SK-N-MC (cell line): ENCODE data around the gene KCNJ8.

ENCODE experiments used
- DNase-seq: peaks from one replicate; pipeline ENCODE4 v3.0.0-alpha.2; 2011; ENCODE audit warnings: low read depth, low spot score
- H3K27ac ChIP-seq: fragments of 200-600 bp; sonication (generic); 2 replicates; pipeline ENCODE4 v1.5.1; 2016; ENCODE audit warnings: mixed run types
- H3K36me3 ChIP-seq: fragments of 200-600 bp; sonication (generic); 2 replicates; pipeline ENCODE4 v1.6.1; 2017; ENCODE audit warnings: antibody characterized with exemption, low read length, mixed read lengths; ENCODE audit not compliant: insufficient read depth
- H3K4me3 ChIP-seq: fragments of 200-600 bp; sonication (generic); 2 replicates; pipeline ENCODE4 v1.5.1; 2016
- H3K9ac ChIP-seq: fragments of 200-600 bp; sonication (generic); 2 replicates; pipeline ENCODE4 v1.8.0; 2017; ENCODE audit warnings: mixed run types, mixed read lengths; ENCODE audit not compliant: insufficient read length
- H3K9me3 ChIP-seq: fragments of 200-600 bp; sonication (generic); 2 replicates; pipeline ENCODE4 v1.6.1; 2017; ENCODE audit warnings: low read depth, mild to moderate bottlenecking, antibody characterized with exemption, low read length, moderate library complexity, mixed read lengths
- EZH2 ChIP-seq: fragments of 200-600 bp; sonication (generic); IDR thresholded peaks from one replicate; pipeline ENCODE4 v1.6.1; 2017; ENCODE audit warnings: antibody characterized with exemption
- FOXP2 ChIP-seq: optimal IDR thresholded peaks from 2 replicates; pipeline ENCODE3; 2011; ENCODE audit warnings: mild to moderate bottlenecking, moderate library complexity; ENCODE audit not compliant: insufficient read depth; ENCODE audit errors: extremely low read length, control extremely low read depth
- POLR2AphosphoS5 ChIP-seq: IDR thresholded peaks from 2 replicates; pipeline ENCODE4 v1.6.1; 2012; ENCODE audit warnings: mild to moderate bottlenecking, low read depth, low read length, borderline replicate concordance

The KCNJ8 gene

GRCh38 chr12:21771311-21771710, 3.2 kb downstream of the KCNJ8 start:
- Histone ChIP-seq H3K36me3 (no peaks in the 10 kb centered on the region), H3K4me3 (no peak overlapping the region), H3K27ac (no peak overlapping the region), H3K9ac (no peak overlapping the region), H3K9me3 (no peaks in the 10 kb centered on the region)
- TF ChIP-seq POLR2AphosphoS5 (no peak), FOXP2 (no peak), EZH2 (no peak)
- no peak for DNase-seq

- no peak for TF ChIP-seq EZH2
- no peak for TF ChIP-seq POLR2AphosphoS5
- TF ChIP-seq FOXP2, result no peak
- Histone ChIP-seq H3K9me3 (no peaks in the 10 kb centered on the region), H3K27ac (no peak overlapping the region), H3K9ac (no peak overlapping the region), H3K36me3 (no peaks in the 10 kb centered on the region), H3K4me3 (no peak overlapping the region)
- no peak for DNase-seq
Observed at GRCh38 chr12:21769307-21769706, 5.2 kb downstream of the KCNJ8 start.

GRCh38 chr12:21766403-21766802, 8.1 kb downstream of the KCNJ8 start:
- Histone ChIP-seq H3K9me3 (no peaks in the 10 kb centered on the region), H3K27ac (no peak overlapping the region), H3K36me3 (no peaks in the 10 kb centered on the region), H3K9ac (no peak overlapping the region), H3K4me3 (no peak overlapping the region)
- TF ChIP-seq FOXP2 (no peak), POLR2AphosphoS5 (no peak), EZH2 (no peak)
- no peak for DNase-seq

GRCh38 chr12:21764950-21765349, 9.6 kb downstream of the KCNJ8 start:
- TF ChIP-seq FOXP2 (no peak), POLR2AphosphoS5 (no peak), EZH2 (no peak)
- H3K4me3 ChIP-seq, result no peak overlapping the region
- H3K27ac ChIP-seq, result no peak overlapping the region
- no peak for DNase-seq
- no peak overlapping the region for H3K9ac ChIP-seq
- no peaks in the 10 kb centered on the region for H3K36me3 ChIP-seq
- no peaks in the 10 kb centered on the region for H3K9me3 ChIP-seq

GRCh38 chr12:21764065-21764464, 10.4 kb downstream of the KCNJ8 start:
- TF ChIP-seq POLR2AphosphoS5, result no peak
- no peak for TF ChIP-seq FOXP2
- TF ChIP-seq EZH2, result no peak
- Histone ChIP-seq H3K9ac (no peak overlapping the region), H3K36me3 (no peaks in the 10 kb centered on the region), H3K4me3 (no peak overlapping the region), H3K27ac (no peak overlapping the region), H3K9me3 (no peaks in the 10 kb centered on the region)
- DNase-seq, result no peak

- H3K27ac ChIP-seq, result no peak overlapping the region
- TF ChIP-seq FOXP2 (no peak), POLR2AphosphoS5 (no peak), EZH2 (no peak)
- no peaks in the 10 kb centered on the region for H3K36me3 ChIP-seq
- no peak overlapping the region for H3K9ac ChIP-seq
- H3K4me3 ChIP-seq, result no peak overlapping the region
- no peaks in the 10 kb centered on the region for H3K9me3 ChIP-seq
- DNase-seq, result no peak
Observed at GRCh38 chr12:21763531-21763930, 11.0 kb downstream of the KCNJ8 start.

GRCh38 chr12:21759737-21760136, 14.8 kb downstream of the KCNJ8 start:
- no peaks in the 10 kb centered on the region for H3K9me3 ChIP-seq
- no peak for DNase-seq
- no peak overlapping the region for H3K27ac ChIP-seq
- H3K4me3 ChIP-seq, result no peak overlapping the region
- H3K9ac ChIP-seq, result no peak overlapping the region
- TF ChIP-seq POLR2AphosphoS5, result no peak
- no peak for TF ChIP-seq EZH2
- no peak for TF ChIP-seq FOXP2
- H3K36me3 ChIP-seq, result no peaks in the 10 kb centered on the region

- Histone ChIP-seq H3K36me3 (no peaks in the 10 kb centered on the region), H3K9me3 (no peaks in the 10 kb centered on the region), H3K27ac (no peak overlapping the region), H3K9ac (no peak overlapping the region), H3K4me3 (no peak overlapping the region)
- TF ChIP-seq EZH2 (no peak), POLR2AphosphoS5 (no peak), FOXP2 (no peak)
- DNase-seq, result no peak
Observed at GRCh38 chr12:21757735-21758134, 16.8 kb downstream of the KCNJ8 start.

- TF ChIP-seq EZH2 (no peak), FOXP2 (no peak), POLR2AphosphoS5 (no peak)
- Histone ChIP-seq H3K36me3 (no peaks in the 10 kb centered on the region), H3K9ac (no peak overlapping the region), H3K9me3 (no peaks in the 10 kb centered on the region), H3K4me3 (no peak overlapping the region), H3K27ac (no peak overlapping the region)
- DNase-seq, result no peak
Observed at GRCh38 chr12:21756699-21757098, 17.8 kb downstream of the KCNJ8 start.

GRCh38 chr12:21751517-21751916, 23.0 kb downstream of the KCNJ8 start:
- no peak for TF ChIP-seq FOXP2
- TF ChIP-seq POLR2AphosphoS5, result no peak
- TF ChIP-seq EZH2, result no peak
- Histone ChIP-seq H3K36me3 (no peaks in the 10 kb centered on the region), H3K9me3 (no peaks in the 10 kb centered on the region), H3K27ac (no peak overlapping the region), H3K9ac (no peak overlapping the region), H3K4me3 (no peak overlapping the region)
- no peak for DNase-seq
